Stimulated activated CD8-positive, alpha-beta memory T cell treated with anti-CD3 and anti-CD28 coated beads, Interleukin-4, amount 100 ng/mL, for 24 hours (primary cell): ENCODE data around the gene ZFP64.
"Not testable (repeated sequence)": the region's sequence is repeated elsewhere in the genome, so short reads cannot be mapped to it uniquely, and the experiment has no call there.

Experiments used
- DNase-seq: peaks from one replicate; pipeline ENCODE4 v3.0.0-alpha.2; 2020; ENCODE audit warnings: low read depth

ZFP64 gene

DNA sequence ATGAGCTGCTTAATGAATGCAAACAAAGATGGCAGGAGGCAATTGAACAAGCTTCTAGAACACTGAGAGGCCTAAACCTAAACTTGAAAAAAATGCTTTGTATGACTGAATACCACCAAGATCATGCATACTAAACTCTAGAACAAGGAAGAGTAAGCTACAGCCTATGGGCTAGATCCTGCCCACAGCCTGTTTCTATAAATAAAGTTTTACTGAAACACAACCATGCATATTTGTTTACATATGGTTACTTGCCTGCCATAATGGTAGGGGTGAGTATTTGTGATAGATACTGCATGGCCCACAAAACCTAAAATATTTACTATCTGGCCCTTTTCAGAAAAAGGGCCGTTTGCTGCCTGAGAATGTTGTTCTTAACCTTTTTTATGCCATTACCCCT, 37.0 kb downstream of the ZFP64 start:
- DNase-seq: no peak

- no peak for DNase-seq
Observed at GRCh38 chr20:52153896-52154295, 37.7 kb downstream of the ZFP64 start.

DNA sequence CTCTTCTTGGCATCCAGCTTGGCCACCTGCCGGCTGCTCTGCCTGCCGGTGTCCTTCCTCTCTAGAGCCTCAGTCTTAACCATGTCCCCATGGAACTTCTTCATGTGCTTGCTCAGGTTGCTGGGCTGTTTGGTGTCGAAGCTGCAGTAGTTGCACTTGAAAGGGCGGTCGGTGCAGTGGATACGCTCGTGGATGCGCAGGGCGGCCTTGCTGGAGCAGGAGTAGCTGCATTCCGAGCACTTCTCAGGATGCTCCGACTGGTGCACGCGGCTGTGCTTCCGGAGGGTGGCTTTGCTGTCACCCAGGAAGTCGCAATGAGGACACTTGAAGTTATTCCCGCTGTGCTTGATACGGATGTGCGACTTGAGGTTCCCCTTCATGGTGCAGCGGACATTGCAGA, 38.7 kb downstream of the ZFP64 start:
- no peak for DNase-seq

DNA sequence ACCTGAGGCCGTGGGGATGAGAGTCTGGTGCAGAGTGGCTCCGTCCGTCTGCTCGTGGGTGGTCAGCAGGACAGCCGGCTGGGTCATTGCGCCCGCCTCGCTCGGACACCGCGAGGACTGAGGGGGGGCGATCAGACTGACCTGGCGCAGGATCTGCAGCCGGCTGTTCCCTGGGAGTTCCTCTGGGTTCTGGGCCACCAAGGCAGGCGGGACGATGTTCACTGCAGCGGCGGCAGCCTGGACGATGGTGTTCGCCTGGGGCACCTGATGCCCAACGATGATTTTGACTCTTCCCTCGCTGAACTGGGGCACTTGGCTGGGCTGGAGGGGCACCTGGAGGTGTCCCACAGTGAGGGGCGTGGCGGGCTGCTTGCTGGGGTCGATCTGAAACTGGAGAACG, 39.2 kb downstream of the ZFP64 start:
- DNase-seq: no peak

DNA sequence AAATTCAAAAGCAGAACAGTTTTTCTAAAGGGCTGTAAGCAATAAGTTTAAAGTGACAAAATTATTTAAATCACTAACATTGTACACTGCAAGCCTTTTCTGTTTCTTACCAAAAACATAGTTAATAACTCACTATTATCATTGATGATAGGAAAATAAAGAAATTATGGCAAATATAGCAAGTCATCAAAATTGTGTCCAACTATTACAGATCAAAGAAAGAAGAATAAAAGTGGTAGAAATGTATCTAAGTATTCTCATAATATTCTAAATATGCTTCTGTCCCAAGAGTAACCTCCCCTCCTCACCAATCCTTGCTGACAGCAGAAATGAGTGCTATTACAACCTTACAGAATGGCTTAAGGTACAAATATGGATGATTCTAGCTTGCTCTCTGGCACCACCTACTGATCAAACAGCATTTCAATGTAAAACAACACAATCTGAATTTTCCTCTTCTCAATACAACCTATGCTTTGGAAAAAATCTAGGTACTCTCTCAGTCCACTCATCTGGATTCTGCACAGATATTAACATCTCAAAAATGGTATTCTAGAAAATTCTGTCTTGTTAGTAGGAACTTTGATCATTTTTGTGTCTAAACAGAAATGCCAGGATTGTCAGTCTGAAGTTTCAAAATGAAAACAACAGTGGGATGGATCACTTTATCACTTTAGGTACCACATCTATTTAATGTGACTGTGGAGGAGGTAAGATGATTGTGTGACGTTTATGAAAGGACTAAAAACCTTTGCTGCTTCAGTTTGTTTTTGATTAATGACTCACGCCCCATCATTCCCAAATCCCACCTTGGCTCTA, 40.9 kb downstream of the ZFP64 start:
- DNase-seq: no peak

DNA sequence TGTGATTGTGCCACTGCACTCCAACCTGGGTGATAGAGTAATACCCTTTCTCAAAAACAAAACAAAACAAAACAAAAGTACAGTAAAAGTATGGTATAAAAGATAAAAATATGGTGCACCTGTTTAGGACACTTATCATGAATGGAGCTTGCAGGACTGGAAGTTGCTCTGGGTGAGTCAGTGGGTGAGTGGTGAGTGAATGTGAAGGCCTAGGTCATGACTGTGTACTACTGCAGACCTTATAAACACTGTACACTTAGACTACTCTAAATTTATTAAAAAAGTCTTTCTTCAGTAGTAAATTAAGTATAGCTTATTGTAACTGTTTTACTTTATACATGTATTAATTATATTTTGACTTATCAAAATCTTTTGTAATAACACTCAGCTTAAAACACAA, 46.0 kb downstream of the ZFP64 start:
- no peak for DNase-seq

DNA sequence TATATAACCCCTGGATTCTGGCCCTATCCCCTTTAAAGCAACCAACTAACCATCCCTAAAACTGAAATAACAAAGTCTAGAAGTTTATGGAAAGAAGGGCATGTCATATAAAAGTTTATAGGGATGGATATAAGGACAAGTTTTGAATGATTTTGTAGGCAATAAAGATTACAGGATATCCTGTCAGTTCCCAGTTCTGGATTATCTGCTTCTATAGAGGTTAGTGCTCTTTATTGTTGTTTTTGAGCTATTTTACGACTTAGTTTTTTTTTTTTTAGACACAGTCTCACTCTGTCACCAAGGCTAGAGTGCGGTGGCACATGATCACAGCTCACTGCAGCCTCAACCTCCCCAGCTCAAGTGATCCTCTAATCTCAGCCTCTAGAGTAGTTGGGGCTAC, 48.3 kb downstream of the ZFP64 start:
- no peak for DNase-seq

DNA sequence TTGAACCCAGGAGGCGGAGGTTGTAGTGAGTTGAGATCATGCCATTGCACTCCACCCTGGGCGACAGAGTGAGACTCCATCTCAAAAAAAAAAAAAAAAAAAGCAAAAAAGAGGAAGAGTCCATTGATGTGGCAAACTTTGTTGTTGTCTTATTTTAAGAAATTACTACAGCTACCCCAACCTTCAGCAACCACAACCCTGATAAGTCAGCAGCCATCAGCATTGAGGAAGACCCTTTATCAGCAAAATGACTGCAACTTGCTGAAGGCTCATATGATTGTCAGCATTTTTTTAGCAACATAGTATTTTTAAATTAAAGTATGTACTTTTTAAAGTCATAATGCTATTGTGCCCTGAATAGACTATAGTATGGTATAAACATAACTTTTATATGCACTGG, 48.8 kb downstream of the ZFP64 start:
- DNase-seq: no peak

DNA sequence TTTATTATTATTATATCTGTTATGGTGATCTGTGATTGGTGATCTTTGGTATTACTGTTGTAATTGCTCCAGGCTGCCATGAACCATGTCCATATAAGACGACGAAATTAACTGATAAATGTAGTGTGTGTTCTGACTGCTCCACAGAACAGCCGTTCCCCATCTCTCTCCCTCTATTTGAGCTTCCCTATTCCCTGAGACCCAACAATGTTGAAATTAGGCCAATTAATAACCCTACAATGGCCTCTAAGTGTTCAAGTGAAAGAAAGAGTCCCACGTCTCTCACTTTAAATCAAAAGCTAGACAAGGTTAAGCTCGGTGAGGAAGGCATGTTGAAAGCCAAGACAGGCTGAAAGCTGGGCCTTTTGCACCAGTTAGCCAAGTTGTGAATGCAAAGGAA, 51.6 kb downstream of the ZFP64 start:
- no peak for DNase-seq

- DNase-seq: no peak
Observed at GRCh38 chr20:52137850-52138249, 53.7 kb downstream of the ZFP64 start.

DNA sequence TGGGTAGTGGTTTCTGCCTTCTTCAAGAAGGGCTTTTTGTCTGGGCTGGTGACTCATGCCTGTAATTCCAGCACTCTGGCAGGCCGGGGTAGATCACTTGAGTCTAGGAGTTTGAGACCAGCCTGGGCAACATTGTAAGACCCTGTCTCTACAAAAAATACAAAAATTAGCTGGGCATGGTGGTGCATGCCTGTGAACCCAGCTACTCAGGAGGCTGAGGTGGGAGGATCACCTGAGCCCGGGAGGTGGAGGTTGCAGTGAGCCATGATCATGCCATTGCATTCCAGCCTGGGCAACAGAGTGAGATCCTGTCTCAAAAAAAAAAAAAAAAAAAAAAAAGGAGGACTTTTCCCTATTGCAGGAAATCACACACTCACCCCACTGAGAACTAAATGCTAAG, 57.9 kb downstream of the ZFP64 start:
- DNase-seq: not testable (repeated sequence)

GRCh38 chr20:52132337-52132736, 59.2 kb downstream of the ZFP64 start:
- DNase-seq: no peak

DNA sequence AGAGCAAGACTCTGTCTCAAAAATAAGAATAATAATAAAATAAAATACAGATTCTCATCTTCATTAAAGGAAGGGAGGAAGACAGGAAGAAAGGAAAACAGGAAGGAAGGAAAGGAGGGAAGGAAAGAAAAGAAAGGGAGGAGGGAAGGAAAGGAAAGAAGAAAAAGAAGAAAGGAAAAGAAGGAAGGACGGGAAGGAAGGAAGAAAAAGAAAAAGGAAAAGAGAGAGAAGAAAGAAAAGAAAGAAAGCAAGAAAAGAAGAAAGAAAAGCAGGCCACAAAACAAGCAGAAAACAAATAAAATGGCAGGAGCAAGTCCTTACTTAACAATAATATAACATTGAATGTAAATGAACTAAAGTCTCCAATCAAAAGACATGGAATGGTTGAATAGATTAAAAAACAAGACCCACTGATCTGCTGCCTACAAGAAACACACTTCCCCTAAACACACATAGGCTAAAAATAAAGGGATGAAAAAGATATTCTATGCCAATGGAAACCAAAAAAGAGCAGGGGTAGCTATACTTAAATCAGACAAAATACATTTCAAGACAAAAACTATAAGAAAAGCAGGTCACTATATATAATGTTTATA, 60.4 kb downstream of the ZFP64 start:
- DNase-seq: no peak

DNA sequence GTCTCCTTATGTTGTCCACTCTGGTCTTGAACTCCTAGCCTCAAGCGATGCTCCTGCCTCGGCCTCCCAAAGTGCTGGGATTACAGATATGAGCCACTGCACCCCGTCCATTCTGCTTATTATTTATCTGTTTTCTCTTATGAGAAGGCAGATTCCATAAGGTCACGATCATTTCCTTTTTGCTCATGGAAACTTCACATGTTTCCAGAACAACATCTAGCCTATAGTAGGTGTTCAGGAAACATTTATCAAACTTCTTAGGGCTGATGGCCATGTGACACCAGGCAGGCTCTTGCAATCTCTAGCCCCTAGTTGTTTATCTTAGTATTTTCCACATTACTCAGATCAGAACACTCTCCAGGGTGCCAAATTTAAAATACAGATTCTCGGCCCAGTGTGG, 61.2 kb downstream of the ZFP64 start:
- no peak for DNase-seq

GRCh38 chr20:52129611-52130010, 62.0 kb downstream of the ZFP64 start:
- DNase-seq: no peak

GRCh38 chr20:52127309-52127708, 64.3 kb downstream of the ZFP64 start:
- no peak for DNase-seq

- DNase-seq: no peak
Observed at GRCh38 chr20:52124821-52125220, 66.8 kb downstream of the ZFP64 start.

- DNase-seq: no peak
Observed at GRCh38 chr20:52118696-52119095, 72.9 kb downstream of the ZFP64 start.

DNA sequence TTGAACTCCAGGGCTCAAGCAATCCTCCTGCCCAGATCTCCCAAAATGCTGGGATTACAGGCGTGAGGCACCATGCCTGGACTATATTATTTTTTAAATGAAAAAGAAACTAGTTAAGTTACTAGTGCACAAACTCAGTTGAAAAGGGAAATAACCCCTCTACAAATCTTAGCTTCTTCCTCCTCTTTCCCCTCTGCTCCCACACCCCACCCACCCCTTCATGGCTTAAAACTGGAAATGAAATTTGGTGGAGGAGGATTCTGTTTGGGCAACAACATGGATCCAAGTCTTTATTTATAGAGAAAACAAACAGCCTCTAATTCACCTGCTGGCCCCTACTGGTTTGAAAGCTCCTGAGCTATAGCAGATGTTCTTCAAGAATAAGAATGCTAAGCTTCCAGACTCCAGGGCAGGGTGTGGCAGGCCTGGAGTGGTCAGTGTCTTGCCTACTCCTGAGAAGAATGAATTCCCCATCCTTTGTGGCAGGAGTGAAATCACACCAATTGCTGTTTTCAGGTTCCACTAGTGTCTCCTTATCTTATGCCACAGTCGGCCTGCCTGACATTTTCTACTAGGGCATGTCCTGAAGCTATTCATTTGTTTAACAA, 73.5 kb downstream of the ZFP64 start:
- no peak for DNase-seq

GRCh38 chr20:52110456-52110855, 81.1 kb downstream of the ZFP64 start:
- no peak for DNase-seq

GRCh38 chr20:52105442-52106422, 85.8 kb downstream of the ZFP64 start:
- DNase-seq: no peak
